ENCODE data around the gene KRTAP12-2.

- TF ChIP-seq, protein P1, sequence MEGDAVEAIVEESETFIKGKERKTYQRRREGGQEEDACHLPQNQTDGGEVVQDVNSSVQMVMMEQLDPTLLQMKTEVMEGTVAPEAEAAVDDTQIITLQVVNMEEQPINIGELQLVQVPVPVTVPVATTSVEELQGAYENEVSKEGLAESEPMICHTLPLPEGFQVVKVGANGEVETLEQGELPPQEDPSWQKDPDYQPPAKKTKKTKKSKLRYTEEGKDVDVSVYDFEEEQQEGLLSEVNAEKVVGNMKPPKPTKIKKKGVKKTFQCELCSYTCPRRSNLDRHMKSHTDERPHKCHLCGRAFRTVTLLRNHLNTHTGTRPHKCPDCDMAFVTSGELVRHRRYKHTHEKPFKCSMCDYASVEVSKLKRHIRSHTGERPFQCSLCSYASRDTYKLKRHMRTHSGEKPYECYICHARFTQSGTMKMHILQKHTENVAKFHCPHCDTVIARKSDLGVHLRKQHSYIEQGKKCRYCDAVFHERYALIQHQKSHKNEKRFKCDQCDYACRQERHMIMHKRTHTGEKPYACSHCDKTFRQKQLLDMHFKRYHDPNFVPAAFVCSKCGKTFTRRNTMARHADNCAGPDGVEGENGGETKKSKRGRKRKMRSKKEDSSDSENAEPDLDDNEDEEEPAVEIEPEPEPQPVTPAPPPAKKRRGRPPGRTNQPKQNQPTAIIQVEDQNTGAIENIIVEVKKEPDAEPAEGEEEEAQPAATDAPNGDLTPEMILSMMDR (conservative IDR thresholded peaks at IDR 0.05 in 1 of 2, IDR thresholded peaks at IDR 0.05 in 1 of 2; ENCODE audit: low read depth in 1 of 2, low read length in 2 of 2): no peak
- no peak for TF ChIP-seq EZH2 (IDR thresholded peaks at IDR 0.05; ENCODE audit: low read length, missing control alignments)
Observed at GRCh38 chr21:44648557-44649311, 18.0 kb downstream of the KRTAP12-2 start.

Data from fibroblast of lung (primary cell).